Measurements from ENCODE around the gene ATRN. TPM values are rescaled to one million over a fixed set of nuclear protein-coding genes. Genes with fewer than 3 reads are reported as not detected.
A peak's percentile ranks its signal among the peaks of the same experiment; 100 is the strongest.
"Not testable (repeated sequence)": the region's sequence is repeated elsewhere in the genome, so short reads cannot be mapped to it uniquely, and the experiment has no call there.

Gene ATRN
- total RNA-seq, 2 donors from 2014 or later = 22.6 to 23.1 TPM

DNA sequence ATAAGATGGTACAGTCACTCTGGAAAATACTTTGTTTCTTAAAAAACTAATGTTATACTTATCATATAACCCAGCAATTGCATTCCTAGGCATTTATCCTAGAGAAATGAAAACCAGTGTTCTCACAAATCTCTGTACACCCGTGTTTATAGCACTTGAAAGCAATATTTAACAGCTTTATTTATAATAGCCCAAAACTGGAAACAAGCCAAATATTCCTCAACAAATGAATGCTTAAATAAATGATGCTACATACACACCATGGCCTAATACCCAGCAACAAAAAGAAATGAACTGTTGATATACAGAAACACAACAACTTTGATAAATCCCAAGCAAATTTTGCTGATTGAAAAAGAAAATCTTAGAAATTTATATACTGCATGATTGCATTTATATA is 141.1 kb downstream of the ATRN start:
- DNase-seq (no peak), ATAC-seq (no peak)
- intact Hi-C loops (cut with DNase I, micrococcal nuclease) = no loop called here

DNA sequence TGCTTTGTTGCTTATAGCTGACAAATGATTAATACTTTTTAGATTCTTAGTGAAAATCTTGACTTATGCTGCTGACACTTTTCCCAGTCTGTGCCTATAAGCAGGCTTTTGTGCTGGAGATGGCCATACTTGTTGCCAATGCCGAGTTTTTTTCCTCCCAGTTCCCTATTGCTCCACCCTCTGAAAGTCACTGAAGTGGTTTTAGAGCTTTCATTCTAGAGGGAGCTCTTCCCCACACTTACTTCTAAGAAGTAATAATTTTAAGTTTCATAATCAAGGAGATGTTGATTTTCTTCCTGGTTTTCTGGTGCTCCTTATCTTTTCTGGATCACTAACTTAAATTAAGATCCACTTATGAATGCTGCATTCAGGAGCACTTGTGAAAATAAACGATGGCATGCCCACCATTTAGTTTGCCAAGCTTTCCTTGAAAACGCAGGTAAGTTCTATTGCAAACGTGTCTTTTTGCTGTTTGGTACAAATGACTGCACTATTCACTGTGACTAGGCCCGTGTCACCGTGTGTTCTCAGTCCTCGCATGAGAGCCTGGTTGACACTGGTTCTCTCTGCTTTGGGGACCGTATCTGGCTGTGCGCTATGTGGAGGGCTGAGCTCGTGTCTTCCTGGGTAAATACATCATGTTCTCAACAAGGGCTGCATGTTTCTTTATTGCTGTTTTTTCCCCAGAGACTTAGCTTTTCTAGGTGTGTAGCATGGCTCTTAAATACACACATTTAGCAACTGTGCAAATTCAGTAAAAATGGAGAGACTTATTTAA is 142.2 kb downstream of the ATRN start:
- DNase-seq (no peak), ATAC-seq (no peak)
- intact Hi-C loops (cut with DNase I, micrococcal nuclease) = no loop called here

DNA sequence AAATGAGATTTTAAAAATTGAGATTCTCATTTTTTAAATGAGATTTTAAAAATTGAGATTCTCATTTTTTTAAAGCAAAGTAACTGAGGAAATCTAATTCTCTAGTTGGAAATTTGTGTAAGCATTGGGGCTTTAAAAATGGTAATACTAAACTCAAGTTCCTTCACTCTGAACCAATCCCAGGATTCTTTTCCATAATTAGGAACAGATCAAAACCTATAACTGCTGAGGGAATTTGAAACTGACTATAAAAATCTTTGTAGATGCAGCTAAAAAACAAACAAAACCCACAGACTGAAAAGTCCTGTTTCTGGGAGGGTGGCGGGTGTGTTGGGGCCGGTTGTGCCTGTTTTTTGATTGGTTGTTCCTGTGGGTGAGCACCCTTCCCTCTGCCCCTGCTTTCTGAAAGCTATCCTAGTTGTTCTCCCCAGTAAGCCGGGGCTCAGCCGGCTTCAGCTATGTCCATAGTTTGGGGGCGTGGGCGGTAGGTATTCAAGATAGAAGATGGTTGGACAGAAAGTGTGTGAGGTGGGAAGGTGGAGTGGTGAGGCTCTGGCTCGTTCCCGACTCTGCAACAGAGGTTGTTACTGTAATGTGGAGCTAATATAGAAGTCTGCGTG is 143.1 kb downstream of the ATRN start:
- intact Hi-C loops (cut with DNase I, micrococcal nuclease) = no loop called here
- no peak for DNase-seq
- no peak for ATAC-seq

DNA sequence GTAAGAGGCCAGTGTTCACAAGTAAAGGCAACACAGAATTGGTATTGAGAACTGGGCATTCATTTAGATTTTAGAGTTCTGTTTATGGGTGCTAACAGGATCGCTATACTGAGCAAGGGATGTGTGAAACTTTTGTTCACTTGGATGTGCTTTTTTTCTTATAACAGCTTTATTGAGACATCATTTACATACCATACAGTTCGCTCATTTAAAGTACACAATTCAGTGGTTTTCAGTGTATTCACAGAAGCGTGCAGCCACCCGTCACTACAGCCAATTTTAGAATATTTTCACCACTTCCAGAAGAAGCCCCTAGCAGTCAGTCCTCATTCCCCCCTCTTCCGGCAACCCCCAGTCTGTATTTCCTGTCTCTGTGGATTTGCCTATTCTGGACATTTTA is 143.6 kb downstream of the ATRN start:
- ATAC-seq (no peak), DNase-seq (no peak)

DNA sequence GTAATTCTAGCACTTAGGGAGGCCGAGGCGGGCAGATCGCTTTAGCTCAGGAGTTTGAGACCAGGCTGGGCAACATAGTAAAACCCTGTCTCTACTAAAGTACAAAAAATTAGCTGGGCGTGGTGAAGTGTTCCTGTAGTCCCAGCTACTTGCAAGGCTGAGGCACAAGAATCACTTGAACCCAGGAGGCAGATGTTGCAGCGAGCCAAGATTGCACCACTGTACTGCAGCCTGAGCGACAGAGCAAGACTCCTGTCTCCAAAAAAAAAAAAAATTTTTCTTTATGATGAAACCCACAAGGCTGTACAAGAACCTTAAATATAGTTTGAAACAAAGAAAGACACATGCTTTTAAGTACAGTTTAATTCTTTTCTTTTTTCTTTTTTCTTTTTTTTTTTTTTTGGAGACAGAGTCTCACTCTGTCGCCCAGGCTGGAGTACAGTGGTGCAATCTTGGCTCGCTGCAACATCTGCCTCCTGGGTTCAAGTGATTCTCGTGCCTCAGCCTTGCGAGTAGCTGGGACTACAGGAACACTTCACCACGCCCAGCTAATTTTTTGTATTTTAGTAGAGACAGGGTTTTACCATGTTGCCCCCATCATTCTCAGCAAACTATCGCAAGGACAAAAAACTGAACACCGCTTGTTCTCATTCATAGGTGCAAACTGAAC is 144.5 kb downstream of the ATRN start:
- DNase-seq; intact Hi-C loops (cut with DNase I, micrococcal nuclease); ATAC-seq: not testable (repeated sequence)

More for the DNA sequence above, 143.6 kb downstream of the ATRN start:
- intact Hi-C loops (cut with DNase I, micrococcal nuclease) = no loop called here

DNA sequence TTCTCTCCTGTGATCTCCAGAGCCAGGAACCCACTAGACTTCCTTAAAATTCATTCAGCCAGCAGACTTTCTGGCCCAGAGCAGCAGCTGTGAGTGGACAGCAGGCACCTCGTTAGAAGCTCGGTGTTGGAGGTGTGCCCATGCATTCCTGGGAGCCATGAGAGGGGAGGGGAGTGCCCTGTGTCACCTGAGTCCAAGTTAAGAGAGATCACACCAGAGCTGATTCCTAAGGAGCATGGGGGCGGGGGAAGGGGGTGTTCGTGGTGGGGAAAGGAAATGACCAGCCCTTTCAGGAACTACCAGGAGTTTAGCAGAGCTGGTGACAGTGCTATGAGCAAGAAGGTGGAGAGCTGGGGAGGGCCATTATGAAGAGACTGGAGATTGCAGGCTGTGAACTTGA is 145.4 kb downstream of the ATRN start:
- DNase-seq (no peak), ATAC-seq (no peak)
- intact Hi-C loops (cut with DNase I, micrococcal nuclease) = no loop called here

DNA sequence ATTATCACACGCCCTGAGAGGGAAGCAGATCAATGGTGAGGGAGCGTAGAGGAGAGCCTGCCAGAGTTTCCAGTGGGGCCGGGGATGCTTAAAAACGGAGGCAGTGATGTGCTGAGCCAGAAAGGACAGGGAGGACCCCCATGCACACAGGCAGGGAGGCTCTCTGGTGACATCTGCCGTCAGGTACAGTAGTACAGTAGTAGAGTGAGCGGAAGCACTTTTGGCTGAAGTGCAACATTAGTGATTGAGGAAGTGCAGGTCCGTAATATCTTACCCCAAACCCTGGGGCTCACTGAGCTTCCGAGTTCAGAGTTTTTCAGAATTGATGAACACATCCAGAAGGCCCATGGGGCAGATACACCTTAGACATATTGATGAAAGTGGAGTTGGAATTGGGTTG is 150.3 kb downstream of the ATRN start:
- no peak for ATAC-seq
- intact Hi-C loops (cut with DNase I, micrococcal nuclease) = no loop called here
- DNase-seq = no peak

DNA sequence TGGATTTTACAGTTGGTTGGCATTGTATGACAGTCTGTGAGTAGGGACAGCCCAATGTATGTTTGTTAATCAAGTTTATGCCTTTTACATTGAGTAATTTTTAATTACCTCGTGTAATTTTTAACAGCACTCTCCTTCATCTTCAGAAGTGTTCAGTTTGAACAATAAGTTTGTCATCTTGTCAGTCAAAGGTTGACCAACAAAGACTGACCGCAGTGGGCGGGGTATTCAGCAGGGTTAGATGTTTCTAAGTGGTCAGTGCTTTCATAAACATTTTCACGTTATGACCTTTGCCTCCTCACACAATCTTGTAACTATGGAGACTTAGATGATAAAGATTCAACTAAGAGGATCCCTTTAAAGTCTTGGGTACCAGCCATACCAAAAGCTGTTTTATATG is 151.6 kb downstream of the ATRN start:
- intact Hi-C loops (cut with DNase I, micrococcal nuclease) = no loop called here
- DNase-seq = no peak
- ATAC-seq = no peak

DNA sequence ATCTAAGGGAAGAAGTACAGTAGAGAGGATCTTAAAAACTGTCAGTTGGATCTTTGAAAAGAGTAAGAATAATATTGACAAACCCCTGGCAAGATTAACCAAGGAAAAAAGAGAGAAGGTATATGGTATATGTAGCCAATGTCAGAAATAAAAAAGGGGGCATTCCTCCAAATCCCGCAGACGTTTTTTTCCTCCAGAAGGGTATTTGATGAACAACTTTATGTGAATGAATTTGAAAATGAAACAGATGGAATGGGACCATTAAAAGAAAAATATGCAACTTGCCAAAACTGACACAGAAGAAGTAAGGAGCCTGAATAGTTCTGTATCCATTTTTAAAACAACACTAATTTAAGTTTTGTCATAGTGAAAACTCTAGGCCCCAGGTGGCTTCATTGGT is 156.7 kb downstream of the ATRN start:
- DNase-seq = no peak
- no peak for ATAC-seq
- intact Hi-C loops (cut with DNase I, micrococcal nuclease) = no loop called here

DNA sequence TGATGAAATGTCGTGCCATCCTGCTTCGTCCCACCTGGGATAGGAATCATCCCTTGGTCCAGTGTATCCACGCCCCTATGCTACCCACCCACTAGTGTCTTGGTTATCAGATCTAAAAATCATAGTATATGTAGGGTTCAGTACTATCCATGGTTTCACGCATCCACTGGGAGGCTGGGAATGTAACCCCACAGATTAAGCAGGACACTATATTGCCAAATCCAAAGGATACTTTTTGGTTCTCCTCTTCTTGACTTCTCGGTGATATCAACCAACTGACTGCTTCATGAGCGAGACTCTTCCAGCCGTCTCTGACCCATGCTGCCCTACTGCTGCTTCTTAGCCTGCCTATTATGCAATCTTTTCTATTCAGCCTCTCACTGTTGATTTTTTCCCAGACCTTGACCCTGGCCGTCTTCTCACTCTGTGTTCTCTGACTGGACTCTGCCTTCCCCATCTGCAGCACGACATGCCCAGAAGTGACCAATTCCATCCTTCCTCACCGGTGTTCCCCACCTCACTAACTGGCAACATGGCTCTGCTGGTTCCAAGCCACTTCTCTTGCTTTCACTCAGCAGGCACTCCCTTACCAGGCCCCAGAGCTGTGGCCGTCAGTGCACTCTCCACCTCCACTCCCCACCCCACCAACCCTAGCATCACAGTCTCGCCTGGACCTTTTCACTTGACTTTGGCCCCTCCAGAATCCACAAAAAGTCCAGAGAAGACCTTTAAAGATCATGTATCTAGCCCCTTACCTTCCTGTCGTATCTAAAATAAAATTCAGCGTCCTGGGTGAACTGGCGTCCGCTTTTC is 157.9 kb downstream of the ATRN start:
- ATAC-seq (no peak), DNase-seq (no peak)
- intact Hi-C loops (cut with DNase I, micrococcal nuclease) = no loop called here

DNA sequence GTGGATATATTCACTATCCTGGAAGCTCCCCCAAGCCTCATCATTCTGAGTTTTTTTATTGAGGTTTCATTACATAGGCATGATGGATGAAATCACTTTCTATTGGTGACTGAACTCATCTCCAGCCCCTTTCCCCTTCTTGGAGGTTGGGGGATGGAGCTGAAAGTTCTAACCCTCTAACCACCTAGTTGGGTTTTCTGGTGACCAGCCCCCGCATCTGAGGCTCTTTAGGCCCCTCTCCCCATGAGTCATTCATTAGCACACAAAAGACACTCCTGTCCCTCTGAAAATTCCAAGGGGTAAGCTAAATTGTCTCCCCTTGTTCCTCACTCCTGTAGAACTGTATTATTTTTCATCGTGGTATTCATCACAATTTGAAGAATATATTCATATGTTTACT is 159.1 kb downstream of the ATRN start:
- ATAC-seq = no peak
- intact Hi-C loops (cut with DNase I, micrococcal nuclease) = no loop called here

DNA sequence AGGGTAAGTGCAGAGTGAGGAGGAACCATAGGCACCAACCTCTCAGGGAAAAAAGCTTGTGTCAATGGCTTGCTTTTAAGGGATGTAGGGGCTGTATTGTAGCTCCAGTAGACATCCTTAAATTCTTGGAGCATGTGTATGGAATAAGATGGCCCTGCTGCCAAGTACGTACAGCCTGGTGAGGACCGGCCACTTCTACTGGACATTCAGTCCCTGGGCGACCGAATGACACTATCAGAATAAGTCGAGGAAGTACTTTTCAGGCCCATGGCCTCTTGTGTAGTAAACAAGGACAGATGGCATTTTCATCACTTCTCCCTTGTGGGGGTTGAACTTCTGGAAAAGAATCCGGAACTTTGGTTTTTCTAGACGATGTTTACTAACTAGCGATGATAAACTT is 159.6 kb downstream of the ATRN start:
- ATAC-seq = no peak
- intact Hi-C loops (cut with DNase I, micrococcal nuclease) = no loop called here

More for the DNA sequence above, 159.1 kb downstream of the ATRN start:
- DNase-seq = no peak

DNA sequence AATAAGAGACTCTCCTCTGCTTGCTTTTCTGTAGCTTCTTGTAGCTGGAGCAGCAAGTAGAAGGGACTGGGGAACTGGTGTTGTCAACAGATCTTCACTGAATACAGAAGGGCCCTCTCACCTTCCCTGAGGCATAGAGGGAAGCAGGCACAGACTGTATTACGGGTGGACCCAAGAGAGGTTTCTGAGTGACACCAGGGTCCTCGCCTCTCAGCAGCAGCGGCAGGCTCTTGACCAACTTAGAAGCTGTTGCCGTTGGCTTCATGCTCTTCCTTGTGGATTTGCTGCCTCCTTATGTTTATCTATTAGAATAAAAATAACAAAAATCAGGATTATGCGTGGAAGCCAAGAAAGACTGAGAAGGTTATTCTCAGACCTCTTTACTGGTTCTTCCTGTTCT is 160.7 kb downstream of the ATRN start:
- intact Hi-C loops (cut with DNase I, micrococcal nuclease) = no loop called here
- ATAC-seq (no peak), DNase-seq (no peak)

More for the DNA sequence above, 159.6 kb downstream of the ATRN start:
- DNase-seq = no peak

DNA sequence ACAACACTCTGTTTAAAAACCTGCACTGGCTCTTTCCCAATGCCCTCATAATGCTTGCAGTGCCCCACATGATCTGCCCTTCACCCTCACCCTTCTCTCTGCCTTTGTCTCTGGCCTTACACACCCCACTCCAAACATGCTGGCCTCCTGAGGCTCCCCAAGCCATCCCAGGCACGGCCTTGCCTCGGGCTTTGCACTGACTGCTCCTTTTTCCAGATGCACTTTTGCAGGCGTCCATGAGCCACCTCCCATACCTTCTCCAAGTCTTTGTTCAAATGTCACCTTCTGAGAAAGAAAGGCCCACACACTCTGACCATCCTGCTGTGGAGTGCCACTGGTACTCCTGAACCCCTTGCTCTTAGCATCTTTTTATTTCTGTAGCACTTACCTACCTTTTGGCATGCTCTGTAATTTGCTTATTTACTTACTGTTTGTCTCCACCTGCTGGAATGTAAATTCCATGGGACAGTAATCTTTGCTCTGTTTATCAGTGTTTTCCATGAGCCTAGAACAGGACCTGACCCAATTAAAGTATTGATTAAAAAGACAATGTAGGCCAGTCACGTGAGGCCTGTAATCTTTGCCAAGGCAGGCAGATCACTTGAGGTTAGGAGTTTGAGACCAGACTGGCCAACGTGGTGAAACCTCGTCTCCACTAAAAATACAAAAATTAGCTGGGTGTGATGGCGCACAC is 161.6 kb downstream of the ATRN start:
- ATAC-seq = no peak
- intact Hi-C loops (cut with DNase I, micrococcal nuclease) = no loop called here
- DNase-seq = no peak

DNA sequence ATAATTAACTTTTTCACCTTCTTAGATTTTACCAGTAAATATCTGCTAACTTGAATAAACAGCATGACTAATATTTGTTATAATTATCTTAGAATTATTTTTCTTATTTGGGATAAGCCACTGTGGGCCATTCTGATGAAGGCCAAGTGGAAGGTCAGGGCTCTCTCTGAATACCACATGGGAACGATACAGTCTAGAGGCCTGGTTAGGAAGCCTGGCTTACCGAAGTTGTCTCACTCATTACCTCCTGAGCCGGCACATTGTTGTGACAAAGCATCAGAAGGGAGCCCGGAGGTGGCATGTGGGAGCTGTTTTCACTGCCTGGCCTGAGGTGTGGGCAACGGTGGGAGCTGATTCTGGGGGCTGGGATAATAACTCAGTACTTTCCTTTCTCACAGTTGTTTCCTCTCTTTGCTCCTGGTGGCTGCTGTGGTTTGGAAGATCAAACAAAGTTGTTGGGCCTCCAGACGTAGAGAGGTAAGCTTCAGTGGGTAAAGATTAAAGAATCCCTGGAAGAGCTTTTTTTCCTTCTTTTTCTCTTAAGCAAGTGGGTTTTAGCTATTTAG is 163.2 kb downstream of the ATRN start:
- no peak for DNase-seq
- intact Hi-C loops (cut with DNase I, micrococcal nuclease) = no loop called here
- no peak for ATAC-seq

DNA sequence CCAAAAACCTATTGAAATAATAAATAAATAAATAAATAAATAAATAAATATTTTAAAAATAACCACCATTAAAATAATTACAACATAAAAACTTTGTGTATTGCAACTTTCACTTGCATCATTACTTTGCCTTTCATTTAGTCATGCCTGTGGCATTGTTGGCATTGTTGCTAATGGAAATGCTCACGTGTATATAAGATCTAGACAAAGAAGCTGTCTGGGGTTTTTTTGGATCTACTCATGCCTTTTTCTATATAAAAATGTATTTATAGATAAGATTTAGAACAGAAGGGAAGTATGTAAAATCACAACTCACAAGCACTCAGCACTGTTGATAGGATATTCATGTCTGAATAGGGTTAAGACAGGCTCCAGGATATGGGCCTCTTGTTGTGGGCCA is 164.5 kb downstream of the ATRN start:
- ATAC-seq (no peak), DNase-seq (no peak)
- intact Hi-C loops (cut with DNase I, micrococcal nuclease) = no loop called here

DNA sequence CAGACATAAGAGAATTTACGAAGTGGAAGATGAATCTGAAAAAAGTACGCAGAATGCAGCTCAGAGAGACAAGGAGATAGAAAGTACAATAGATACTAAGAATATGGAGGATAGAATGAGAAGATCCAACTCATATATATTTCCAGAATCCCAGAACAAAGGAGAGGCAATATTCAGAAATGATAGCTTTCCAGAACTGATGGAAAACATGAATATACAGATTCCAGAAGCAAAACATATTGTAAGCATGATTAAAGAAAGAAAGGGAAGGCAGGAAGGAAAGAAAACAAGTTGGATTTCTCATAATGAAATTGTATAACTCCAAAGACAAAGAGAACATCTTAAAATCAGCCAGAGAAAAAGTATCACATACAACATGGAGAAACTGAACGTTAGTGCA is 169.4 kb downstream of the ATRN start:
- no peak for ATAC-seq
- DNase-seq = no peak
- intact Hi-C loops (cut with DNase I, micrococcal nuclease) = no loop called here

DNA sequence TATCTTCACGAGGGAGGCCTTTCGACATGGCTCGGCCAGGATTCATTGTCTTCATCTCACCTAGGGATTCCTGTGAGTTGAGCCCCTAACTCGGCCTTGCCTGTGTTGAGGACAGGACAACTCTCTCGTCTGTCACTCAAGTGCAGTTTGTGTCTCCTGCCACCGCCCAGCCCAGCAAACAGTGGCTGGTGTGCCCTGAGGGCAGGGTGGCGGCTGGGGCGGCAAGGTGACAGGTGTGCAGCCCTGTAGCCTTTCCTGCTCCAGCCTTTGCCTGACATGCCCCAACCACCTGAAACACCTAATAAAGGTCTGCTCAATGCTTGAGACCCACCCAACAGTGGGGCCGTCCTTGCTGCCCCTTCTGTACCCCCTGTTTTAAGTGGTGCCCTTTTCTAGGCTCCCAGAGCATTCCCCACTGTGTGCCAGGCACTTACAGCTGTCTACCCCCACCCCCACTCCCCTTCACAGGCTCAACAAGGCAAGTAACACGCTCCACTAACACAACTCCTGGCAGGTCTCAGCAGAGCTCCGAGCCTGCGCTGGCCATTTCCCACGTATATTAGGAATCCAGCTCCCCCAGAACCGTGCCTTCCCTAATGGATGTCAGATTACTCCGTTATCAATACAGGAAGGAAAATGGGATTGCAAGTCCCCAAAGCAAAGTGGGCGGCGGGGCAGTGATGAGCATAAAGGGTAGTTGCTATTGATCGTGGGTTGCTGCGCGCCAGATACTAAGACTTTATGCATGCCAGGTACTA is 174.7 kb downstream of the ATRN start:
- peak; percentile 40 for ATAC-seq
- no peak for DNase-seq
- intact Hi-C loops (cut with DNase I, micrococcal nuclease) = no loop called here

Measured in left colon (tissue), 2 donors.